Hepatocyte (in vitro differentiated cells): ENCODE results near the gene DBH. TPM values are rescaled to one million over a fixed set of nuclear protein-coding genes. Genes with fewer than 3 reads are reported as not detected.

Experiments used
- DNase-seq: peaks from one replicate; pipeline ENCODE4 v3.0.0-alpha.2; 2016; ENCODE audit warnings: low spot score
- H2AFZ ChIP-seq: fragments of 200-600 bp; sonication (generic); 2 replicates; pipeline ENCODE4 v1.6.0; 2016; ENCODE audit warnings: antibody characterized with exemption, mild to moderate bottlenecking
- H3K27ac ChIP-seq: fragments of 200-600 bp; sonication (generic); 2 replicates; pipeline ENCODE4 v1.5.1; 2016; ENCODE audit warnings: mild to moderate bottlenecking
- H3K27me3 ChIP-seq: fragments of 200-600 bp; sonication (generic); 2 replicates; pipeline ENCODE4 v1.6.1; 2016
- H3K36me3 ChIP-seq: fragments of 200-600 bp; sonication (generic); replicated peaks from 2 replicates; pipeline ENCODE4 v1.5.1; 2016; ENCODE audit warnings: low read depth; ENCODE audit not compliant: insufficient read depth
- H3K4me1 ChIP-seq: fragments of 200-600 bp; sonication (generic); 2 replicates; pipeline ENCODE4 v1.5.1; 2016; ENCODE audit warnings: mild to moderate bottlenecking, moderate library complexity; ENCODE audit not compliant: insufficient read depth
- H3K4me2 ChIP-seq: fragments of 200-600 bp; sonication (generic); 2 replicates; pipeline ENCODE4 v1.6.0; 2016
- H3K4me3 ChIP-seq: fragments of 200-600 bp; sonication (generic); 2 replicates; pipeline ENCODE4 v1.5.1; 2016; ENCODE audit warnings: mild to moderate bottlenecking
- H3K79me2 ChIP-seq: fragments of 200-600 bp; sonication (generic); 2 replicates; pipeline ENCODE4 v1.6.0; 2017; ENCODE audit warnings: mild to moderate bottlenecking
- H3K9me2 ChIP-seq: fragments of 200-600 bp; sonication (generic); replicated peaks from 2 replicates; pipeline ENCODE4 v1.6.0; 2017; ENCODE audit warnings: mild to moderate bottlenecking; ENCODE audit not compliant: insufficient read depth
- H3K9me3 ChIP-seq: fragments of 200-600 bp; sonication (generic); 2 replicates; pipeline ENCODE4 v1.5.1; 2016; ENCODE audit warnings: low read depth, mild to moderate bottlenecking
- H4K20me1 ChIP-seq: fragments of 200-600 bp; sonication (generic); 2 replicates; pipeline ENCODE4 v1.6.0; 2016; ENCODE audit warnings: mild to moderate bottlenecking; ENCODE audit not compliant: insufficient read depth, poor library complexity, severe bottlenecking
- CTCF ChIP-seq: fragments of 200-600 bp; sonication (generic); IDR thresholded peaks from 2 replicates; pipeline ENCODE4 v1.5.1; 2016; ENCODE audit warnings: antibody characterized with exemption, mild to moderate bottlenecking; ENCODE audit not compliant: poor library complexity
- EZH2 ChIP-seq: fragments of 200-600 bp; sonication (generic); IDR thresholded peaks from 2 replicates; pipeline ENCODE4 v1.6.1; 2016; ENCODE audit warnings: antibody characterized with exemption, mild to moderate bottlenecking, borderline replicate concordance
- EZH2phosphoT487 ChIP-seq: fragments of 200-600 bp; sonication (generic); IDR thresholded peaks from one replicate; pipeline ENCODE4 v1.6.1; 2018; ENCODE audit warnings: antibody characterized with exemption, mild to moderate bottlenecking, low read depth, moderate library complexity; ENCODE audit not compliant: unreplicated experiment, severe bottlenecking
- WGBS: methylation state at CpG from one replicate; pipeline ENCODE4 v1.1.6; 2016; ENCODE audit warnings: low lambda C conversion rate; ENCODE audit errors: missing lambda C conversion rate; 5-methylcytosine and 5-hydroxymethylcytosine counted together
- polyA plus RNA-seq: library from polyadenylated mRNA; unstranded; fragments of >200 nt; fragmentation: Nextera tagmentation; extraction: Ambion mirVana; gene quantifications from 2 replicates; pipeline ENCODE4 v1.2.1, GENCODE V29; 2016
- total RNA-seq: library from RNA; depleted of rRNA; stranded (reverse); fragments of >200 nt; gene quantifications from 2 replicates; pipeline ENCODE4 v1.2.3, GENCODE V29; 2014

Gene DBH
- total and polyA plus RNA-seq, 2 experiments from 2014 or later, result 0.44 TPM; not detected in 1

- no peak overlapping the region for H3K4me3 ChIP-seq
- no peaks in the 10 kb centered on the region for H3K79me2 ChIP-seq
- no peak overlapping the region for H3K4me2 ChIP-seq
- no peaks in the 10 kb centered on the region for H3K9me3 ChIP-seq
- no peaks in the 10 kb centered on the region for H3K36me3 ChIP-seq
- H4K20me1 ChIP-seq, result no peaks in the 10 kb centered on the region
- peaks cover 8% of the 10 kb centered on the region for H3K4me1 ChIP-seq
- no peak overlapping the region for H2AFZ ChIP-seq
- H3K27me3 ChIP-seq, result no peaks in the 10 kb centered on the region
- TF ChIP-seq EZH2phosphoT487, result no peak
- TF ChIP-seq EZH2, result no peak
- no peak for TF ChIP-seq CTCF
- 91% methylated on average over 23 of the region's 26 CpGs for WGBS
- no peak for DNase-seq
- no peak overlapping the region for H3K27ac ChIP-seq
- no peaks in the 10 kb centered on the region for H3K9me2 ChIP-seq
Observed at GRCh38 chr9:133661846-133662540, 25.8 kb downstream of the DBH start.

DNA sequence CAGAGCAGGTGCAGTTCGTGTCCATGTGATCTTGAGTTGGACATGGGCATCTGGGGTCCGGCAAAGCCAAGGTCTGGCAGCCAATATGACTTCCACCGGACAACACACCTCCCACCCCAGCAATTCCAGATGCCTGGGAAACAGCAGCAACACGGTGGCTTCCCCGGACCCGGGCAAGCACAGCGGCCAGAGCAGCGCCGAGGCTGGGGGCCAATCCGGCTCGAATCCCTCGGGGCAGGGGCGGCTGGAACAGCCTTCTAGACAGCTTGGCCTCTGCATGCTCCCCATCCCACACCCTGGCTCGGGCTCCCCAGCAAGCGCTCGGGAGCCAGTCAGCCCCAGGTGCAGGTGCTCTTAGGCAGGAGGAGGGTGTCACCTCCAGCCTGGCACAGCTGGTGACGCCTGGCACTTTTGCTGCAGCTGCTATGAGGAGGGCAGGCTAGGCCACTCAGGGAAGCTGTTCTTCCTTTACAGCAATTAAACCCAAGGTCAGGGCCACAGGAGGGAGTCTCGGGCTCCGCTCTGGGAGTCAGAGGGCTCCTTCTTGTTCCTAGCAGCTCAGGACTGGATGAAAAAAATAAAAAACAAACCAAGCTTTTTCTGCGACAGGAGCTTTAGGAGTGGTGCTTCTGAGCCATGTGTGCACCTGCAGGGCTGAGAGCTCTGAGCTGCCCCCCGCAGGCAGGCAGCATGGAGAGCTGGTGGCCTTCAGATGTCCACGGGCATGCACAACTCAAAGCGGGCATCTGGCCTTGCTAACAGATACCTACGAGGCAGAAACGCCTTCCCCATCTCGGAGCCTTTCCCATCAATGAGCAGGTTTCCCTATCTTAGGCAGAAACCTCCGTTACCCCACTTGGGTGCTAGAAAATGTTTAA, 28.2 kb downstream of the DBH start:
- TF ChIP-seq EZH2phosphoT487 (no peak), CTCF (no peak), EZH2 (no peak)
- H3K9me3 ChIP-seq, result no peaks in the 10 kb centered on the region
- H3K9me2 ChIP-seq, result no peaks in the 10 kb centered on the region
- WGBS, result 90% methylated on average over 27 of the region's 27 CpGs
- no peaks in the 10 kb centered on the region for H4K20me1 ChIP-seq
- DNase-seq, result no peak
- H3K4me1 ChIP-seq, result peaks cover under 1% of the 10 kb centered on the region
- no peak overlapping the region for H3K4me2 ChIP-seq
- H3K27ac ChIP-seq, result no peak overlapping the region
- H3K79me2 ChIP-seq, result no peaks in the 10 kb centered on the region
- no peak overlapping the region for H2AFZ ChIP-seq
- no peaks in the 10 kb centered on the region for H3K27me3 ChIP-seq
- H3K36me3 ChIP-seq, result no peaks in the 10 kb centered on the region
- no peak overlapping the region for H3K4me3 ChIP-seq

- Histone ChIP-seq H3K4me2 (no peak overlapping the region), H3K36me3 (no peaks in the 10 kb centered on the region), H3K4me3 (no peak overlapping the region), H3K4me1 (no peaks in the 10 kb centered on the region), H3K9me2 (no peaks in the 10 kb centered on the region), H3K79me2 (no peaks in the 10 kb centered on the region), H3K27me3 (no peaks in the 10 kb centered on the region), H2AFZ (no peak overlapping the region), H3K27ac (no peak overlapping the region), H4K20me1 (no peaks in the 10 kb centered on the region), H3K9me3 (no peaks in the 10 kb centered on the region)
- no peak for TF ChIP-seq EZH2phosphoT487
- TF ChIP-seq EZH2, result no peak
- no peak for TF ChIP-seq CTCF
- no peak for DNase-seq
- WGBS, result 89% methylated on average over 11 of the region's 13 CpGs
Observed at GRCh38 chr9:133665096-133665495, 28.9 kb downstream of the DBH start.
